ENCODE data around the gene RHCE. TPM values are rescaled to one million over a fixed set of nuclear protein-coding genes. Genes with fewer than 3 reads are reported as not detected.
"Not testable (repeated sequence)": the region's sequence is repeated elsewhere in the genome, so short reads cannot be mapped to it uniquely, and the experiment has no call there.

Gene RHCE
- polyA plus RNA-seq, 1 donor: 0.53 TPM

- DNase-seq (ENCODE audit: low read depth): no peak
Measured at GRCh38 chr1:25433389-25434186, 13.0 kb upstream of the RHCE start.

- no peak for DNase-seq (ENCODE audit: low read depth)
Measured at GRCh38 chr1:25432749-25433388, 12.2 kb upstream of the RHCE start.

GRCh38 chr1:25431955-25432719, 11.5 kb upstream of the RHCE start:
- no peak for DNase-seq (ENCODE audit: low read depth)

- DNase-seq (ENCODE audit: low read depth): no peak
Measured at GRCh38 chr1:25430967-25431881, 10.6 kb upstream of the RHCE start.

- peak; percentile 93 for DNase-seq (ENCODE audit: low read depth)
Measured at GRCh38 chr1:25430073-25430966, 9.7 kb upstream of the RHCE start, which contains the start of gene MACO1. Gene MACO1, plus strand, starts transcription at chr1:25430897. Its CDS starts 202 bp downstream, at chr1:25431099.

- no peak for DNase-seq (ENCODE audit: low read depth)
Measured at GRCh38 chr1:25428475-25429166, 8.0 kb upstream of the RHCE start.

- DNase-seq (ENCODE audit: low read depth): no peak
Measured at GRCh38 chr1:25427696-25428095, 7.1 kb upstream of the RHCE start.

- no peak for DNase-seq (ENCODE audit: low read depth)
Measured at GRCh38 chr1:25425098-25426085, 4.8 kb upstream of the RHCE start.

- DNase-seq (ENCODE audit: low read depth): not testable (repeated sequence)
Measured at GRCh38 chr1:25423206-25423605, 2.6 kb upstream of the RHCE start.

GRCh38 chr1:25419339-25419738, 1.3 kb downstream of the RHCE start:
- DNase-seq (ENCODE audit: low read depth): not testable (repeated sequence)

GRCh38 chr1:25417280-25417679, 3.3 kb downstream of the RHCE start:
- not testable (repeated sequence) for DNase-seq (ENCODE audit: low read depth)

GRCh38 chr1:25414578-25414977, 6.0 kb downstream of the RHCE start:
- not testable (repeated sequence) for DNase-seq (ENCODE audit: low read depth)

- DNase-seq (ENCODE audit: low read depth): not testable (repeated sequence)
Measured at GRCh38 chr1:25414157-25414556, 6.5 kb downstream of the RHCE start.

GRCh38 chr1:25412872-25413623, 7.6 kb downstream of the RHCE start:
- not testable (repeated sequence) for DNase-seq (ENCODE audit: low read depth)

GRCh38 chr1:25409641-25410427, 10.8 kb downstream of the RHCE start:
- DNase-seq (ENCODE audit: low read depth): not testable (repeated sequence)

GRCh38 chr1:25405731-25406305, 14.8 kb downstream of the RHCE start:
- not testable (repeated sequence) for DNase-seq (ENCODE audit: low read depth)
